HL-60/S4 treated with retinoic acid at 250 ng/mL for 4 days and 3 days (cell line): ENCODE measurements around the gene ARL10.

Experiments used
- in situ Hi-C: fragments of 300-500 bp; cut with MboI; formaldehyde crosslinking; loops from 2 replicates; pipeline ENCODE4 v1.7.0; 2022; ENCODE audit warnings: low sequenced_read_pairs

Gene ARL10

GRCh38 chr5:176410486-176411180 is 45.3 kb downstream of the ARL10 start:
- in situ Hi-C loops = no loop called here

DNA sequence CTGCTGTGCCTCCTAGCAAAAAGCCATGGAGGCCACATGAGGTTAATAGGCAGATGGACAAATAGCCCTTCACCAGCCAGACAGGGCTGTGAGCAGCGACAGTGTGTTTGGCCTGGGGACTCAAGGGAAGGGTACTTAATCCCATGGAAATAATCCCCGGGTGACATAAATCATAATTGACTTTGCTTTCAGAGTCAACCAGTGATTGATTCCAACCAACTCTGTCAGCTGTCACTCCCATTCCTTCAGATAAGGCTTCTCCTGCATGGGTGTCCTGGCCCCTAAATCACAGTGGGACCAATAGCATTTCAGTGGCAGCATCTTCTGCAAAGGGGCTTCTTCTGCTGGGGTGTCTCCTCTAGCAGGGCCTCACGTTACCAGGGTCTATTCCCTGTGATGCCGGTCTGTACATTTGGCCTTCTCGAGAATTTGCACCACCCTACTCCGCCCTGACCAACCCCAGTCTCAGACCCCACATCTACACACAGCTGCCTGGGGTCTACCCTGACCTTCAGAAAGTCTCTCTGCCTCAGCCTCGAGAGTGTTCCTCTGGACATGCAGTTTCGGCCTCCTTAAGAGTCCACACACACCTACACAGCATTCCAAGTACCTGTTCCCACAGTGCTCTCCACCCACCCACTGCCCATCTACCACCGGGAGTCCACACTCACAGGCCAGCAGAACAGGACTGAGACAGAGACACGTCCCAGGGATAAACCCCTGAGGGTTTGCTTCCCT is 47.4 kb downstream of the ARL10 start:
- in situ Hi-C loops = no loop called here

DNA sequence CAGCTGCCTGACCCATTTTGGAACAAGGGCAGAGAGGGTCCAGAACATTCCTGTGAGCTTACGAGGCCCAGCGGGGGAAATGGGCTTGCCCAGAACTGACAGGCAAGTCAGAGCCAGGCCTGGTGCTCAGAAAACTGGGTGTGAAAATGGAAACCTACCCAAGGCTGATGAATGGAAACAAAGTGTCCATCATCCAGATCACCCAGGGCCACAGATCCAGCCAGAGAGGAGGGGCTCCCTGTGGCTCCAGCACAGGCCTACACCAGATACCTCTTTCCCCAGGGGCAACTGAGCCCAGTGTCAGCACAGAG is 47.9 kb downstream of the ARL10 start:
- in situ Hi-C loops = no loop called here

DNA sequence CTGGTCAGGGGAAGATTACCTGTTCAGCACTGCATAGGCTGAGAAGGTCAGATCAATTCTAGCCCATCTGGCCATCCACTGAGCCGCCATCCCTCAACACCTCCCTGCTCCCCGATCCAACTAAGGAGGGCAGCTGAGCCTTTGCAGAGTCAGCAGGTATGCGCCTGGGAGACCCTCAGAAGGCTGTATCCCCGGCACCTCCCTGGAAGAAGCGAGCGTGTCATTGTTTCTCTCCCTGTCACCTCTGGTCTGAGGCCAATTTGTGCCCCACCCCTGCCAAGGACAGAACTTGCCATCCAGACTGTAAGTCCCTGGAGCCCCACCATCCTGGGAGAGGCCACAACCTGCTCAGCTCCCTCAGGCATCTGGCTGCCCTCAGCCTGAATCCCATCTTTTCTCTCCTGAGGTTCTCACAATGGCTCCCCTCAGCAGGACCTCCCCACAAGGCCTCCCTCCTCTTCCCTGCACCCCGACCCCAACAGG is 48.5 kb downstream of the ARL10 start:
- in situ Hi-C loops = no loop called here

- in situ Hi-C loops = no loop called here
Observed at GRCh38 chr5:176414704-176415103, 49.4 kb downstream of the ARL10 start.

DNA sequence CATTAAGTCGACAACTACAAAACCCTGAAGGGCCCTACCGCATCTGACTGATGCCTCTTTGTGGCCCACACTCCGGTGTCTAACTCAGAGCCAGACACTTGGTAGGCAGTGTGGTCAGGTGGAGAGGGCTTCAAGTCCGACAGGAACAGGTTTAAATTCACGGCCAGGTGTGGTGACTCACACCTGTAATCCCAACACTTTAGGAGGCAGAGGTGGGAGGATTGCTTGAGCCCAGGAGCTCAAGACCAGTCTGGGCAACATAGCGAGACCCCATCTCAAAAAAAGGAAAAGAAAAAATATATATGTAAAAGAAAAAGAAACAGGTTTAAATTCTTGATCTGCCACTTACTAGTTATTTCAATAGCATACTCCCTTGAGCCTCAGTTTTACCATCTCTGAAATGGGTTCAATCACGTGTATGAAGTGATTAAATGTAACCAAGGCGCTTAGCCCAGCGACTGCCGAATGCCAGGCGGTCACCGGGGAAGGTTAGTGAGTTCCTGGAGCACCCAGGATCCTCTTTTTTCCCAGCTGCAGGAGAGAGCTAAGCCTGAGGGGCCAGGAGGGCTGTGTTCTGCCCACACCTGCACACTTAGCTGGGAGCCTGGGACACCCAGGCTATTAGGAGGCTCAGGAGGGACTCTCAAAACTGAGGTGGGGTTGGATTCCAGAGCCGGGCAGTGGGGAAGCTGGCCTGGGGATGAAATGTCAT is 50.1 kb downstream of the ARL10 start:
- in situ Hi-C loops = no loop called here

DNA sequence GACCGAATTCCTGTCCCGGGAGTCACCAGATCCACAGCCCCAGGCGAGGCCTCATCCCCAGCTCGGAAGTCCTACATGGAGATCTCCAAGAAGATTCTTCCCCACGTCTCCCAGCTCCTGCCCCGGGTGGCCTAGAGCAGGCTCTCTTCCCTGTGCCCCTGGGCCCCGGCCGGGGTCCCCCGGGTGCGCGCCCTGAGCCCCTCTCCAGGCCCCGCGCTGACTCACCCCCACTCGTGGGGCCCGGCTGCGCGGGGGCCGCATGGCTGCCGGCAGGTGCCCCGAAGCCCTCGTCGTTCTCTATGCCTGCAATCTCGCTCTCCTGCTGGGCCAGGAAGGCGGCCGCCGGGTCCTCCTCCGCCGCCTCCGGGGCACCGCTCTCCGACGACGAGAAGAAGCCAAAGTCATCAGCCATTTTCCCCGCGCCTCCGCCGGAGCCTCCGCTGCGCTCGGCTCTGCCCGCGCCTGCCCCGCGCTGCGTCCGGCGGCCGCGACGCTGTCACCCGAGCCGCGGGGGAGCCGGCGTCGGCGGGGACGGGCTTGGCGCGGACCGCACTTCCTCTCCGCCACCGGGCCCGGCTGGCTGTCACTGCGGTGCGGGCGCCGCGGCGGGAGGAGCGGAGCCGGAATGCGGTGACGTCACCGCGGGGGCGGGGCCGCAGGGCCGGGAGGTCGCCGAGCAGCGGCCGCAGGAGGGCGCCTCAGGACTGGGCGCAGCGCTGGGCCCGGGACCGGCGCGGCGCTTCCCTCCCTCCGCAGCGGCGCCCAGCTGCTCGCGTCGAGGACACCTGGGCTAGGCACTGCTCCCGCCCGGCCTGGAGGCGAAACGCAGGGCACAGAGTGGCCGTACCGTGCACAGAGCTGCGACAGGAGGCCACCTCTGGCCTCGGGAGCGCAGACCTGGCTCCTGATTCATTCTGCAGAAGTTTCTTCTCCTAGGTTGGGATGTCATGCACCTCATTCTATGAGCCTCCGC is 51.0 kb downstream of the ARL10 start, which contains the start of gene CLTB:
Gene CLTB (minus strand): TSS at position 588 of the 973 bp plus-strand sequence. CDS start 176 bp downstream, at position 412.
- in situ Hi-C loops = no loop called here

DNA sequence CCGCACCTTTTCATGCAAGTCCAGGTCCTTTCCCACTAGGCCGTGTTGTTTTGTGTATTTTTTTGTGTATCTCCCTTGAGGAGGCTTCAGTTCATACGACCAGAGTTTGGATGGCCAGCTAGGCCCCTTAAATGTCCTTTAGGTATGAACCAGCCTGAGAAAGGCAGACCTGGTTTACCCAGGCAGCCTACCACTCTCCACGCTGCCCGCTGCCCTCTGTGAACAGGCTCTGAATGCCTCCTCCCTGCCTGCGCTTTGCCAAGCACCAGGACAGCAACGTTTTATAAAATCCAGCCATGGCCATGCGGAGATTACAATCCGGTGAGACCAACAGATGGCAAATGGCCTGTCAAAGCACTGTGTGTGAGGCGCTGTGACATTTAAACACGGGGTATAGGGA is 51.7 kb downstream of the ARL10 start:
- in situ Hi-C loops = no loop called here

DNA sequence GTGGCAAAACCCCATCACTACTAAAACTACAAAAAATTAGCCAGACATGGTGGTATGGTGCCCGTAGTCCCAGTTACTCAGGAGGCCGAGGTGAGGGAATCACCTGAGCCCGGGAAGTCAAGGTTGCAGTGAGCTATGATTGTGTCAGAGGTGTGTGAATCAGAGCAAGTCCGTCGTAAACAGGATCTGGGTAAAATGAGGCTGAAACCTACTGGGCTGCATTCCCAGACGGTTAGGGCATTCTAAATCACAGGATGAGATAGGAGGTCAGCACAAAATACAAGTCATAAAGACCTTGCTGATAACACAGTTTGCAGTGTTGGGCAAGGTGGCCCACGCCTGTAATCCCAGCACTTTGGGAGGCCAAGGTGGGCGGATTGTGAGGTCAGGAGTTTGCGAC is 53.0 kb downstream of the ARL10 start:
- in situ Hi-C loops = no loop called here

GRCh38 chr5:176420086-176420485 is 54.8 kb downstream of the ARL10 start:
- in situ Hi-C loops = no loop called here

- in situ Hi-C loops = no loop called here
Observed at GRCh38 chr5:176420972-176421544, 55.8 kb downstream of the ARL10 start.

GRCh38 chr5:176424181-176424580 is 58.9 kb downstream of the ARL10 start:
- in situ Hi-C loops = no loop called here

GRCh38 chr5:176425138-176425537 is 59.9 kb downstream of the ARL10 start:
- in situ Hi-C loops = no loop called here

GRCh38 chr5:176425791-176426190 is 60.5 kb downstream of the ARL10 start:
- in situ Hi-C loops = no loop called here

GRCh38 chr5:176426876-176427275 is 61.6 kb downstream of the ARL10 start:
- in situ Hi-C loops = no loop called here

DNA sequence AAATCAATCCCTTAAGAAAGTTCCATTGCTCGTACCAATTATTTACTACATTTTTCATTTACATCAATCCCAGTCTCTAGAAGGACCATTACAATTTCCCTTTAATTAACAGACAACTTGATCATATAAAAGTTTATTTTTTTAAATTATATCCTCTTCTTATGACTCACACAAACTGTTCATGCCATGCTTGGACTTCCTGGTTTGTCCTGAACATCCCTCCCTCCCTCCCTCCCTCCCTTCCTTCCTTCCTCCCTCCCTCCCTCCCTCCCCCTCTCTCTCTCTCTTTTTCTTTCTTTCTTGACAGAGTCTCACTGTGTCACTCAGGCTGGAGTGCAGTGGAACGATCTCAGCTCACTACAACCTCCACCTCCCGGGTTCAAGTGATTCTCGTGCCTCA is 62.7 kb downstream of the ARL10 start:
- in situ Hi-C loops = no loop called here

GRCh38 chr5:176429972-176430371 is 64.7 kb downstream of the ARL10 start:
- in situ Hi-C loops = no loop called here
